Stomach (tissue), 9 donors: Measurements from ENCODE around the gene SERINC5. TPM values are rescaled to one million over a fixed set of nuclear protein-coding genes. Genes with fewer than 3 reads are reported as not detected.

Experiments used
- DNase-seq, 2 donors: peaks; one replicate each; pipeline versions ENCODE4 v3.0.0 to v3.0.0-alpha.2; 2013 to 2019
- H3K27ac ChIP-seq, 5 donors: fragments of 200-600 bp in 4 of 5; sonication (generic) in 4 of 5; one replicate each; pipeline ENCODE4 v1.5.1; 2013 to 2019; ENCODE audit warnings: mild to moderate bottlenecking in 1 of 5, moderate library complexity in 1 of 5
- H3K27me3 ChIP-seq, 3 donors: fragments of 200-600 bp; sonication (generic); one replicate each; pipeline ENCODE4 v1.5.1; 2017 to 2019; ENCODE audit warnings: mixed run types in 1 of 3
- H3K36me3 ChIP-seq, 4 donors: fragments of 200-600 bp; sonication (generic); 1 replicate in 3 of 4; 2 replicates in 1 of 4; pipeline ENCODE4 v1.5.1; 2016 to 2019
- H3K4me1 ChIP-seq, 4 donors: fragments of 200-600 bp; sonication (generic); one replicate each; pipeline ENCODE4 v1.5.1; 2016 to 2019
- H3K4me3 ChIP-seq, 4 donors: fragments of 200-600 bp; sonication (generic) in 3 of 4; one replicate each; pipeline ENCODE4 v1.5.1; 2016 to 2019; ENCODE audit warnings: mild to moderate bottlenecking in 1 of 4
- H3K9me3 ChIP-seq, 4 donors: fragments of 200-600 bp; sonication (generic); one replicate each; pipeline ENCODE4 v1.5.1; 2016 to 2019
- EP300 ChIP-seq: sonication (generic); formaldehyde crosslinking; IDR thresholded peaks from one replicate; pipeline ENCODE4 v1.6.1; 2017; ENCODE audit warnings: antibody characterized with exemption
- POLR2A ChIP-seq, 4 donors: fragments of 450-650 bp; IDR thresholded peaks; one replicate each; pipeline ENCODE4 v1.6.1; 2016; ENCODE audit warnings: antibody characterized with exemption in 4 of 4, control low read depth in 2 of 4, mild to moderate bottlenecking in 1 of 4, moderate library complexity in 1 of 4
- POLR2AphosphoS5 ChIP-seq, 3 donors: sonication (generic); formaldehyde crosslinking; IDR thresholded peaks; one replicate each; pipeline ENCODE4 v1.6.1; 2016; ENCODE audit warnings: antibody characterized with exemption in 3 of 3
- WGBS, 5 donors: extraction: QIAGEN DNeasy Blood & Tissue Kit in 3 of 5; methylation state at CpG; one replicate each; pipeline versions ENCODE4 v1.1.5 to v1.1.7; 2013 to 2018; 5-methylcytosine and 5-hydroxymethylcytosine counted together
- intact Hi-C: fragments of 100-400 bp; cut with DNase I; formaldehyde crosslinking; loops from one replicate; pipeline ENCODE4 v1.15.1; 2023; ENCODE audit warnings: low total_unique reads
- polyA plus RNA-seq, 3 donors: library from polyadenylated mRNA; stranded (reverse); fragments of 200-250 nt; gene quantifications; one replicate each; pipeline ENCODE4 v1.2.3, GENCODE V29; 2013
- total RNA-seq, 5 donors: library from RNA; depleted of rRNA; stranded (reverse); fragments of >200 nt; gene quantifications; one replicate each; pipeline versions ENCODE4 v1.1.0 to v1.2.3, GENCODE V29; 2014 to 2016
- TF ChIP-seq, protein P1 (sequence below), 7 experiments: fragments of 450-650 bp in 4 of 7; fragments of 200-600 bp in 3 of 7; sonication (generic) in 3 of 7; IDR thresholded peaks; one replicate each; pipeline ENCODE4 v1.5.1; 2016 to 2019; ENCODE audit warnings: antibody characterized with exemption in 7 of 7, control low read depth in 2 of 7, mild to moderate bottlenecking in 1 of 7
- donor health status: healthy with polysubstance abuse.
- donor health status: Bipolar disorder and iron deficiency.
- donor health status: healthy.

Gene SERINC5
- total and polyA plus RNA-seq, 8 donors: 2.4 to 71.4 (median 18.7) TPM

DNA sequence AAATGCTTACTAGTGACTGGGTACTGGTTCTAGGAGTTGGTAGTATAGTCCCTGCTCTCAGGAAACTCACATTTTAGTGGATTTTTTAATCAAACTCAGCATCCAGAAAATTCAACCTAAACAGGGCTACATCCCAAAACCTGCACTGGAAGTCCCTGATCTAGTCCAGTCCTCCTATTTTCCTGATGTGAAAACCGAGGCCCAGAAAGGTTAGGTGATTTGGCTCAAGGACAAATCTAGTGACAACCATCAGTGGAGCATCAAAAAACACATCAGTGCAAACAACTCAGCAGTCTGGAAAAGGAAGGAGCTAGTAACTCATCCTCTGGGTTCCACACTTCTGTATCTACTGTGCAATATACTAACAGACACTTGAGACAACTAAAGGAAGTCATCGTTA is 38.2 kb downstream of the SERINC5 start:
- peak overlapping the region in 4 of 5 donors; percentile 43 to 76 (median 64) for H3K27ac ChIP-seq
- peaks cover 31 to 70% (median 55%) of the 10 kb centered on the region in 4 donors for H3K4me1 ChIP-seq
- no peaks in the 10 kb centered on the region for H3K9me3 ChIP-seq
- H3K27me3 ChIP-seq: no peaks in the 10 kb centered on the region
- DNase-seq: no peak
- no peaks in the 10 kb centered on the region for H3K36me3 ChIP-seq
- intact Hi-C loops: no loop called here
- 47 to 73% (median 51%) methylated on average over 2 of the region's 2 CpGs for WGBS, 5 donors
- no peak overlapping the region for H3K4me3 ChIP-seq
- TF ChIP-seq POLR2AphosphoS5 (IDR thresholded peaks at IDR 0.05): no peak
- TF ChIP-seq POLR2A (IDR thresholded peaks at IDR 0.05): no peak

GRCh38 chr5:80216753-80217596 is 38.9 kb downstream of the SERINC5 start:
- Histone ChIP-seq H3K9me3 (no peaks in the 10 kb centered on the region), H3K36me3 (no peaks in the 10 kb centered on the region), H3K4me1 (peaks cover 31 to 71% (median 59%) of the 10 kb centered on the region in 4 donors), H3K27me3 (no peaks in the 10 kb centered on the region), H3K4me3 (peak overlapping the region in 1 of 4 donors; percentile 8), H3K27ac (peak overlapping the region; percentile 43 to 76 (median 64))
- intact Hi-C loops: no loop called here
- WGBS, 5 donors: 40 to 60% (median 43%) methylated on average over 12 of the region's 12 CpGs
- TF ChIP-seq, protein P1, sequence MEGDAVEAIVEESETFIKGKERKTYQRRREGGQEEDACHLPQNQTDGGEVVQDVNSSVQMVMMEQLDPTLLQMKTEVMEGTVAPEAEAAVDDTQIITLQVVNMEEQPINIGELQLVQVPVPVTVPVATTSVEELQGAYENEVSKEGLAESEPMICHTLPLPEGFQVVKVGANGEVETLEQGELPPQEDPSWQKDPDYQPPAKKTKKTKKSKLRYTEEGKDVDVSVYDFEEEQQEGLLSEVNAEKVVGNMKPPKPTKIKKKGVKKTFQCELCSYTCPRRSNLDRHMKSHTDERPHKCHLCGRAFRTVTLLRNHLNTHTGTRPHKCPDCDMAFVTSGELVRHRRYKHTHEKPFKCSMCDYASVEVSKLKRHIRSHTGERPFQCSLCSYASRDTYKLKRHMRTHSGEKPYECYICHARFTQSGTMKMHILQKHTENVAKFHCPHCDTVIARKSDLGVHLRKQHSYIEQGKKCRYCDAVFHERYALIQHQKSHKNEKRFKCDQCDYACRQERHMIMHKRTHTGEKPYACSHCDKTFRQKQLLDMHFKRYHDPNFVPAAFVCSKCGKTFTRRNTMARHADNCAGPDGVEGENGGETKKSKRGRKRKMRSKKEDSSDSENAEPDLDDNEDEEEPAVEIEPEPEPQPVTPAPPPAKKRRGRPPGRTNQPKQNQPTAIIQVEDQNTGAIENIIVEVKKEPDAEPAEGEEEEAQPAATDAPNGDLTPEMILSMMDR (IDR thresholded peaks at IDR 0.05): no peak
- TF ChIP-seq POLR2AphosphoS5 (IDR thresholded peaks at IDR 0.05): peak; percentile 27 to 75 (median 68)
- TF ChIP-seq POLR2A (IDR thresholded peaks at IDR 0.05): no peak
- TF ChIP-seq EP300: no peak
- peak; percentile 47 to 89 for DNase-seq

GRCh38 chr5:80216096-80216495 is 39.8 kb downstream of the SERINC5 start:
- no peak for DNase-seq
- peaks cover 30 to 79% (median 62%) of the 10 kb centered on the region in 4 donors for H3K4me1 ChIP-seq
- no peaks in the 10 kb centered on the region for H3K36me3 ChIP-seq
- WGBS, 5 donors: 44 to 62% (median 46%) methylated on average over 8 of the region's 8 CpGs
- no peak for TF ChIP-seq EP300
- TF ChIP-seq, protein P1 (IDR thresholded peaks at IDR 0.05): no peak
- TF ChIP-seq POLR2AphosphoS5 (IDR thresholded peaks at IDR 0.05): no peak
- no peak for TF ChIP-seq POLR2A (IDR thresholded peaks at IDR 0.05)
- no peaks in the 10 kb centered on the region for H3K9me3 ChIP-seq
- intact Hi-C loops: no loop called here
- peak overlapping the region in 1 of 4 donors; percentile 8 for H3K4me3 ChIP-seq
- H3K27me3 ChIP-seq: no peaks in the 10 kb centered on the region
- peak overlapping the region in 3 of 5 donors; percentile 29 to 76 (median 48) for H3K27ac ChIP-seq

DNA sequence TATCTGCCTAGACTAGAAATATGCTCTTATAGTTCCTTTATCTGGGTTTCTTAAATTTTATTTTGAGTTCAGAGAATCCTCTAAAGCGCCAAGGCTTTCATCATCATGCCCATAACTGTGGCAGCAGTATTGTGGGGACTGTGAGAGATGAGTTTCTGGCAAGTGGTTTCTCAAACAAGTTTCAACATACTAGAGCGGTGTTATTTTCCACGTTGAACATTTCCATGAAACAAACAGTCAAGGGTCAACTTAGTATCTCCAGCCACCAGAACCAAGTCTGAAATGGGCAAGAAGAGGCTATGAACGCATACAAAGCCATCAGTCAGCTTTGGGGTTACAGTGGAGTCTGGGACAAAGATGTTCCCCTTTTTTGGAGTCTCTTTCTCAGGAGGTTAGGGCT is 40.3 kb downstream of the SERINC5 start:
- no peaks in the 10 kb centered on the region for H3K9me3 ChIP-seq
- TF ChIP-seq POLR2AphosphoS5 (IDR thresholded peaks at IDR 0.05) (no peak), POLR2A (IDR thresholded peaks at IDR 0.05) (no peak)
- TF ChIP-seq, protein P1 (IDR thresholded peaks at IDR 0.05): no peak
- H3K36me3 ChIP-seq: no peaks in the 10 kb centered on the region
- peaks cover 25 to 76% (median 59%) of the 10 kb centered on the region in 4 donors for H3K4me1 ChIP-seq
- intact Hi-C loops: no loop called here
- H3K27me3 ChIP-seq: no peaks in the 10 kb centered on the region
- WGBS, 5 donors: 62 to 82% (median 76%) methylated on average over 4 of the region's 4 CpGs
- peak overlapping the region in 2 of 5 donors; percentile 48 to 76 for H3K27ac ChIP-seq
- no peak for DNase-seq
- no peak overlapping the region for H3K4me3 ChIP-seq

DNA sequence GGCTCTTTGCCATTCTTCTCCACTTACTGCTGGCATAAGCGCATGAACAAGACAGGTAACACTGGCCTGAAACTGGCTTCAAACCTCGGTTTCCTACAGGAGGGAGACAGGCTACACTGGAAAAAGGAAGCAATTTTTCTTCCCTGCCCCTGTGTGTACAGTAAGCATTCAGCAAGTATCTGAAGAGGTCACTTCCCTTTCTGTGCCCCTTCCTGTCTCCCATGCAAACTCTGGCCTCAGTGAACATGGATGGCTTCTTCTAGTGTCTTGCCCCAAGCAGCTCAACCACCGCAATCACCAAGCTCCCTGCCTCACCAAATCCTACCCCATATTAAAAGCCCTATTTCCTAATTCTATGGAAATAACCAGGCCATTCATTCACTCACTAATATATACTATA is 42.4 kb downstream of the SERINC5 start:
- Histone ChIP-seq H3K36me3 (no peaks in the 10 kb centered on the region), H3K4me1 (peaks cover 14 to 74% (median 56%) of the 10 kb centered on the region in 4 donors), H3K4me3 (no peak overlapping the region), H3K27ac (no peak overlapping the region), H3K27me3 (no peaks in the 10 kb centered on the region), H3K9me3 (no peaks in the 10 kb centered on the region)
- 62 to 75% (median 69%) methylated on average over 3 of the region's 3 CpGs for WGBS, 5 donors
- DNase-seq: no peak
- no peak for TF ChIP-seq EP300
- TF ChIP-seq, protein P1 (IDR thresholded peaks at IDR 0.05): no peak
- TF ChIP-seq POLR2A (IDR thresholded peaks at IDR 0.05): no peak
- TF ChIP-seq POLR2AphosphoS5 (IDR thresholded peaks at IDR 0.05): no peak
- intact Hi-C loops: no loop called here
